GM04503 (cell line): ENCODE data around the gene SH3BP5.

Experiments
- DNase-seq: peaks from one replicate; pipeline ENCODE4 v3.0.0-alpha.2; 2012; ENCODE audit warnings: low read depth

SH3BP5 gene

DNA sequence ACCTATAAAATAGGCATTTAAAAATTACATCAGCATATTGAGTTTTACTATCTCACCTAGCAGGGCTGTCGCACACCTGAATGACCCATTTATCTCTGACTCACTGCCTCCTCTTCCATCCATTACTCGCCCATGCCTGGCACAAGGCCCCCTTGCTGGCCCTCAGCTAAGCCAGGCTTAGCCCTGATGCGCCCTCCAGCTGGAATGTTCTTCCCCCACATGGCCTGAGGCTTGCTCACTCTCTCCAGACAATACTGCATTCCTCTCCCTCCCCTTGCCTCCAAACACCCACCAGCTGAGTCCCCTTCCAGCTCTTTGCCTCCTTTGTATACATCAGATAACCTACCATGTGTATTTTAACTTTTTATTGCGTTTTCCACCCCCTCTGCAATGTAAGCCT lies 7.2 kb downstream of the SH3BP5 start:
- DNase-seq, result no peak

DNA sequence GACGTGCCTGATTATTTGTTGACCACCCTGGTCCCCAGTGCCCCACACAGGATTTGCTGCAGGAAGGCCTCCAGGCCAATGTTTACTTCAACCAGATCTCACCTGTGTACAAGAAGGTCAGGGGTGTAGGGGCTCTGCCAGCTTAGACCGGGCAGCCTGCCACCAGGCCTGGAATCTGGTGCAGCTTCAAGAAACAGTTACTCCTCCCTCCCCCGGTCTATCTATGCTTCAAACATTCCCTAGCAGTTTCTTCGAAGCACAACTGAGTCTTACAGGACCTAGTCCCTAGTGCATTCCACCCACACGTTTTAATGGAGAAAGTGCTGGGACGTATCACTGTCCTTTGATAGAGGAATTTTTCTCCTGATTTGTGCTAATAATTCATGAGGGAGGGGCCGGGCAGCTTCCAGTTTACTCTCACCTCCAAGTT lies 8.0 kb downstream of the SH3BP5 start:
- DNase-seq, result no peak

DNA sequence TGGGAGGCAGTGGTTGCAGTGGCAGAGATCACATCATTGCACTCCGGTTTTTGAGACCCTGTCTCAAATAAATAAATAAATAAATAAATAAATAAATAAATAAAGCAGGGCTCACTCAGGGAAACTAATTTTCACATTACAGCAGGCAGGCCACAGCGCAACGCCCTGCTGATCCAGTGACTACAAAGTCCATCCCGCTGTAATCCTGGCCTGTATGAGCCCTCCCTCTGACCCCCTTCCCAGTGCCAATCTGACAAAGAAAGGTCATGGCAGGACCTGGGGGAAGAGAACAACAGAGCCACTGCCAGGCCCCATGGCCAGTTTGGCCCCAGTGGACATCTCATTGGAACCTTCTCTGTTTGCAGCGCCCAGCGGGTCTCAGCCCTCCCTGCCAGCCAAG lies 9.3 kb downstream of the SH3BP5 start:
- no peak for DNase-seq

DNA sequence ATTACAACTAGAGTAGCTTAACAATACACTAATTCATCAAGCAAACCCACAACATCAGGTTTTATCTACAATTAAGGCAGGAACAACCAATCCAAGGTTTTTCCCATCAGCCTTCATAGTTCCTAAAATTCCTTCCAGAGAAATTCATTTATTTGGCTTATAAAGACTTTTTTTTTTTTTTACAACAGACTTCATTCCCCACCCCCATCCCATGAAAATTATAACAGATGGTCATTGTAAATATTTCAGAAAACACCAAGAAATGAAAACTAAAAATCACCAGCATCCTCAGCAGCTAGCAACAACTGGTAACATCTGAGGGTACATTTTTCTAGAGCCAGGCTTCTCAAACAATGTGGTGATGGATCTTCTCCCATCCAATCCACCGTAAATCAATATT lies 11.0 kb downstream of the SH3BP5 start:
- DNase-seq, result no peak

DNA sequence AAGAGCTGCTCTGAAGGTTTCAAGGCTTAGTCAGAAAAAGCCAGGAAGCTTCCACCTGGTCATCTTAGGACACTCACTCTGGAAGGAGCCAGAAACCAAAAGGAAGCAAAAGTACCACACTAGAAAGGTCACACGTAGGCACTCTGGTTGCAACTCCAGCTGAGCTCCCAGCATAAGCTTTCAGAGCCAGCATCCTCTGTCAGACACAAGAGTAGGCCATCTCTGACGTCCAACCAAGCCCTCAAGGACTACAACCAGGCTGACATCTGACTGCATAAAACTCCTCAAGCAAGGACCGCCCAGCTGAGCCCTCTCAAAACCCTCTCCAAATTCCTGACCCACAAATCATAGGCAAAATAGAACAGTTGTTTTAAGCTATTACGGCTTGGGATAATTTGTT lies 12.8 kb downstream of the SH3BP5 start:
- DNase-seq, result peak; percentile 50

DNA sequence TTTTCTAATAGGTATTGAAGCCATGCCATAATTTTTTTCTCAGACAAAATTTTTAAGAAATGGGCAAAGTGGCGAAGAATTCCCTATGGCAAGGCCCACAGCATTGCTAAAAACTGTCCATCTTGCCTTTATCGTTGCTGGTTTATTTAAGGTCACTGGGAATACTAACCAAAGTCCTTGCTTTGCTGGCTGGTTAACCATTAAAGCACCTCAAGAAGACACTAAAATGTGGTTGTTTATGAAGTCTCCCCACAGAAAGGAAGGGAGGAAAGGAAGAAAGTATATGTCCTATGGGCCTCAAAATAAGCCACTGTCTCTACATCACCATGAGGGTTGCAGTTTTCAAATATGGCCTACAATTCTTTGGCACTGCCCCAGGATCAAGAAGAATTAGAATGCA lies 13.2 kb downstream of the SH3BP5 start:
- DNase-seq, result no peak

DNA sequence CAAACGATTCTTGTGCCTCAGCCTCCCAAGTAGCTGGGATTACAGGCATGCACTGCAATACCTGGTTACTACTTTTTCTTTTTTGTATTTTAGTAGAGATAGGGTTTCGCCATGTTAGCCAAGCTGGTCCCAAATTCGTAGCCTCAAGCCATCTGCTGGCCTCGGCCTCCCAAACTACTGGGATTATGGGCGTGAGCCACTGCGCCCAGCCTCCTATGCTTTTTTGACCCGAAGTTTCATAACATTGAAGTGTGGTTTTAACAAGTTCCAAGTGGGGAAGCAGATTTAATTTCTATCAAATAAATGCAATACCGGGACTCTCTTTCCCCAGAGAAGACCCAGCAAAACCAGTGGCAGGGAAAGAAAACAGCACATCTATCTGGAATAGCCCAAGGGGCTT lies 13.7 kb downstream of the SH3BP5 start:
- DNase-seq, result no peak

DNA sequence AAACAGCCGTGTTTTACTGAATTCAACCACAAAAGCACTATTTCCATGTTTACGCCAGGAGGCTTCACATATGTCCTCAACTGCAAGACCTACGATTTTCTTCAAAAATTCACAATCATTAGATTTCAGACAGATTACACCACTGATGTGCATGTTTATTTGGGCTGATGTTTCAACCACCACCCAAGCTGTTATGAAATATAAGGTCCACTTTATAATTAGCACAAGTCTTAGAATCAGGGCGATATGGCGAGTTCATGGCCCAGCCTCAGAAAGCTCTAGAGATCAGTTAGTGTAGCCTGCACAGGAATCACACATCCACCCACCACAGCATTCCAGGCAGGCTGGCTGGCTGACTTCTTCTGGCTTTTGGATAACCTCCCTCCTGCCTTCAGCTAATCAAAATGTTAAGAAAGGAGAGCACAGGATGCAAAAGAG lies 15.4 kb downstream of the SH3BP5 start:
- DNase-seq, result peak; percentile 33

DNA sequence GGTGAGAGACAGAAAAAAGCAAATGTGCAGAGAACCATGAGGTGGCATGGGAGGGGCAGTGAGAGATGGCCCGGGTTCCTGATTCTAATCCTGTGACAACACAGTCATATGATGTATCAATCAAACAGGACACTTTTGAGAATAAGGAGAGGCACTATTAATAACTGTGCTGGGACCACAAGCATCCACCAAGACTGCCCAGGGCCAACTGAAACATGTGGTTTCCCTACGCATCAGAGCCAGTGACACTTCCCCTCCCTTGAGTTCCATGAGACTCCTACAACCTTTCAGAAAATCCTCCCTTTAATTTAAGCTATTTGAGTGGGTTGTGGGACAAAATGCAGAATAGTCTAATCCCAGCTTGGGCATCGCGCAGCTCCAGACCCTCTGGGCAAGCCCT lies 17.4 kb downstream of the SH3BP5 start:
- peak; percentile 59 for DNase-seq

DNA sequence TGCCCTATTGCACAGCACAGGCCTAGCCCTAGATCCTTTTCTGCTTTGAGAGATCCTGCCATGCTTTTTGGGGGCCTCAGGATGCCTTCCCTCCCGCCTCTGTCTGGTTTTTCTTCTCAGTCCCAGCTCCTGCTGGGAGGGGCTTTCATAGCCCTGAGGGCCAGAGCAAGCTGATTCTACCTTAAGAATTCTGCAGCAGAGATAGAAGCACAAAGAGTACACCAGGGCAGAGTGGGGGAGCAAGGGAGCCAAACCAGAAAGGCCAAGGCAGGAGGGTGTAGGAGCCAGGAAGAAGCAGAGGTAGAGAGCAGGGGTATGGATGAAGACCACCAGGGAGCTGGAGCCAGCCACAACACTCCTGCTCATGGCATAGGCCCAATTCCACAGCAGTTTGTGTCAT lies 18.1 kb downstream of the SH3BP5 start:
- no peak for DNase-seq

DNA sequence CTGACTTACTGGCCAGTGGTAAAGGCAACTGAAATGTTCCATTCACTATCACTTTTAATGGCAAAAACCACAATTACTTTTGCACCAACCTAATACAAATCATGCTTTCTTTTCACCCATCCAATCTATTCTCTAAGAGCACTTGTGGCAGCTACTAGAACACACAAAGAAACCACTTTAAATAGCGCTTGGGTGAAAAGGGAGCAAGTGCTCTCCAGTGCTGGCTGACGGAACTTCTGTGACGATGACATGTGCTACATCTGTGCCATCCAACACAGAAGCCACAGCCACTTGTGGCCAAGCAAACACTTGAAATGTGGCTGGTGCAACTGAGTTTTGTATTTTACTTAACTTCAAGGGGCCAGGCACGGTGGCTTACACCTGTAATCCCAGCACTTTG lies 18.9 kb downstream of the SH3BP5 start:
- no peak for DNase-seq

DNA sequence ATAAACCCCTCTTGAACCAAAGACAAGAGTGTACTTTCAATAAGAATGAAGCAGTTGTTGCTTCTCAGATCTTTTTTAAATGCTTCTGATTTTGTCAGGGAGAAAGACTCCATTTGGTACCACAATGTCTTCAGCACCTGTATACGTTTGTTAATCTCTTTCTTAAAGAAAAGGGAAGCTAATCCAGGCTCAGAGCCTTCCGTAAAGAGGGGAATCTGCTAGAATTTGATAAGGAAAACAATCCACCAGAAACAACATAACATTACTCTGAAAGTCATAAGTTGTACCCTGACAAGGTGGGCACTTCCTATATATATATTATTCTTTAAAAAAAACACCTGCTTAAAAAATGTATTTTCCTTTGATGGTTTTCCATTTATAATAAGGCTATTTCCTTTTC lies 19.8 kb downstream of the SH3BP5 start:
- DNase-seq, result no peak

DNA sequence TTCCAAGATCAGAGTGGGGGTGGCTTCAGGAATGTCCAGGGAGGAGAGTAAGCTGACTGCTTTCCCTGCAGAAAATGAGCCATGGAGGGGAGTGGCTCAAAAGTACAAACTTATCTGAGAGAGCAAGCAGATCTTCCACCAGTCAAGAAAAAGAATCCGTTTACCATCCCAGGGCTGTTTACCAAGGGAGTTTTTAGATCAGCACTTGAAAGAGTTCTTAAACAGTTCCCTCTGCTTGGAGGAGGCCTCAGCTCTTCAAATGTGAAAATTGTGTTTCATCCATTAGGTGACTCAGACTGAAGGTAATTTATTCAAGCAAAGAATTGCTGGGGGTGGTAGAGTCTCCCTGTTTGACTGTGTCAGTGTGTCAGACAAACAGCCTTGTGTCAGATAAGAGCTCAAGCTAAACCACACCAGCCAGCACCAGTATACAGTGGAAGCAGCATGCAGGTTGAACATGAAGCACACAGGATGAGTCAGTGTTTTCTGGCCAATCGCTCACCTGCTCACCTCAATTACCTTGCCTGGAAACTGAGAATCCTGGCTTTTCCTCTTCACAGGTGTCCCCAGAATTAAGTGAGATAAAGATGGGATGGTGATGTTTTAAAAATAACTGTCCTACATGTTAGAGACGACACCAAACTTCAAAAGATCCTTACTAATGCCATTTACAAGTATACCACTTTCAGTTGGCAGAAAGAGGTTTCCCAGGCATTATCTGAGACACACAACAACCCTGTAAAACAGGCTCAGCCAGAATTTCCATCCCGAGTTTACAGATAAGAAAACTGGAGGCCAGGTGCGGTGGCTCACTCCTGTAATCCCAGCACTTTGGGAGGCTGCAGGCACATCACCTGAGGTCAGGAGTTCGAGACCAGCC lies 21.7 kb downstream of the SH3BP5 start:
- no peak for DNase-seq

DNA sequence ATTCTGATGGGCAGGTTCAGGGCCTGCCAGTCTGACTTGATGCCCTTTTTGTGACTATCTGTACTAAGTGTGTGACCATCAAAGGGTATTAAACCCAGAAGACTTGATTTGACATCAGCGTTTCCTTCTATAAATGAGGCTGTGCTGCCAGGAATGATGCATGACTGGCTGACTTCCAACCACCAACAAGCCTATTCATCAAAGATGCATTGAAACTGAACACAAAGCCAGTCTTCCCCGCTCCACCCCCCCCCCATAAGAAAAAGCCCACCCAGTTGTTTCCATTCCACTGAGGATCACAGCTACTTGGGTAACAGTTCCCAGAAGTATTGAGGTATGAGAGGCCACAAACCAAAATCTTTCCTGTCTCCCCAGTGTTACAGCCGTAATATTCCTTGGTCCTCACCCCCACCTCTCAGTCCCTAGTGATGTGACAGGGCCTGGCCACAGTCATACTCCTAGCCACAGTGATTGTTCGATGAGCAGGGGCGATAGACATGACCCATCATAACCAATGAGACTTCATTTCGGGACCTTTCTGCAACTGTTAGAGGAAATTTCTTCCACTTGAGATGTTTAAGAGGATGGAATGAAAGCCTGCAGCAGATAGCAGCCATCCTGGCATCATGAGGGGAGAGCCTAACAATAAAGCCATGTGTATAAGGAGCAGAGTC lies 22.6 kb downstream of the SH3BP5 start:
- DNase-seq, result no peak

DNA sequence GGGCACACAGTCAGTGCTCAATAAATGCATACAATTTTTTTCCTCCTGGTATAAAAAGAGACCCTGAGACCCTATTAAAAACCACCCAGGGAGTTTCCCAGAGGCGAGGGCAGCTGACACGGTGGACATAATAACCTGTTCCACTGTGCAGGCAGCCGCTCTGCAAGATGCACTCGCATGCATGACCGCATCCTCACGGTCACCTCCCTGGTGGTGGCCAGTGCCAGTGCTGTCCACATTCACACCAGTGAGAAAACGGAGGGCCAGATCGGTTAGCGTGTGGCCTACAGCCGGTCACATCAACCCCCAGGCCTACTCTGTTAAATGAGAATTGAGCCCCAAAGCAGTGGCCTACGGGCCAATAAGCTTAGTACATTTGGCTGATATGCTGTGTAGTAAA lies 24.8 kb downstream of the SH3BP5 start:
- DNase-seq, result no peak

DNA sequence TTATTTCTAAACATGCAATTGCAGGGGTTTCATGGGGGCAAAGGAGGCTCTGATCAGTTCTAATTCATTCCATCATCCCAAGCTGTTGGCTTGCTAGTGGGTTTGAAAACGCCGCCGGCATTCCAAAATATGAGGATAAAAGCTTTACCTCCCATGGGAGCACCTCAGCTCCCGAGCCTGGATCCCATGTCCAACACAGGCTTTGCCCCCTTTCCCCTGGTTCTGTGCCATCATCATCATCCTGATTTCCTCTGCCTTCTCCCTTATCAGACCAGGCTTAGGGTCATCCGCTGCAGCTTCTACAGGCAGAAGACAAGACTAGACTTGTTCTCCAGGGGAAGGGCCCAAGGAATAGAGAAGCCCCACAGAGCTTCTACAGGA lies 25.4 kb downstream of the SH3BP5 start:
- DNase-seq, result no peak

DNA sequence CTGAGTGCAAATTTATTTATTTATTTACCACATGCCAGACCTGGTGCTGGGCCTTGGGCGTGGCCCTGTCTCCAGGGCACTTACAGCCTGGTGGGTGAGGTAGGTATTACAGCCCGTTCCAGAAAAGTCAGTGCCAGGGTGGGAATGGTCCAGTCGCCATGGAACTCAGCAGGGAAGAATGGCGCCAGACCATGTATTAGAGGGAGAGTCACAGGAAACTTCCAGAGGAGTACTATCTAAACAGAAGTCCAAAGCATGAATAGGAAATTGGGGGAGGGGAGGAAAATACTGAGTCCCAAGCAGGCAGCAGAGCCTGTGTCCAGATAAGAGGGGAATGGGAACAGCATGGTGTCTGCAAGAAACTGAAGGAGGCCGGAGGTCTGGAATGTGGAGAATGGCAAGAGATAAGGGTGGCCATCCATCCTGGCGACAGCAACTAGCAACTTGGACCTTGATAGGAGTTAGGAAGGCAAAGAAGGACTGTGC lies 27.0 kb downstream of the SH3BP5 start:
- DNase-seq, result no peak

DNA sequence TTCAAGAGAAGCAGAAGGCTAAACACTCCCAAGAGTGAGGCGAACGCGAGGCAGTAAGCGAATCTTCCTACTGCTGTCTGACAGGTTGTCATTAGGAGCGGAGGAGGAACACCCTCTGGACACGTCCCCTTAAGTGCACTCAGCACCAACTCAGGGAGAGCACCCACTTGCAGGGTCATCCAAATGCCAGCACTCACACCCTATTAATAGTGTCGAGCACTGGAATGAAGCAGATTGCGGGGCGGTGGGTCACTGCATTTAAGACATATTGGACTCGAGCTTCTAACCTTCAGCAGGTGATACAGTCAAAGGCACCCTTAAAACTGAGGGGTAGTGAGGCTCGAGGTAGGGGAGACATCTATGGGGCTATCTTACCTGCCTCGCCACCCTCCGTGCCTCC lies 28.7 kb downstream of the SH3BP5 start:
- DNase-seq, result no peak

DNA sequence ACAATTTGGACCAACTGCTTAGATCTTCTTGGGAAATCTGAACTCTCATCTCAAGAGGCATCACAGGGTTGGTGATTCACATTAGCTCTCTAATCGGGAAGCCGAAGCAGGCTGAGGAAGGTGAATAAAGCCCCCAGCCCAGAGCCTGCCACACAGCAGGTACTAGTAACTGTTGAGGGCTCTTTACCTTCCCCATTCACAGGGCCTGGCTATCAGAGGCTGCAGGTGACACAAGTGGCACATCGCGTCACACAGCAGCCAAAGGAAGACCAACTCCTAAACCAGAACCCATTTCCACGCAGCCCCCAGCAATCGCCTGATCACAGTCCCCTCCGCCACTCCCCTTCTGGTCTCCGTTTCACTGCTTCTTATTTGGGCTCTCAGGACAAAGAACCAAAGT lies 29.2 kb downstream of the SH3BP5 start:
- no peak for DNase-seq

DNA sequence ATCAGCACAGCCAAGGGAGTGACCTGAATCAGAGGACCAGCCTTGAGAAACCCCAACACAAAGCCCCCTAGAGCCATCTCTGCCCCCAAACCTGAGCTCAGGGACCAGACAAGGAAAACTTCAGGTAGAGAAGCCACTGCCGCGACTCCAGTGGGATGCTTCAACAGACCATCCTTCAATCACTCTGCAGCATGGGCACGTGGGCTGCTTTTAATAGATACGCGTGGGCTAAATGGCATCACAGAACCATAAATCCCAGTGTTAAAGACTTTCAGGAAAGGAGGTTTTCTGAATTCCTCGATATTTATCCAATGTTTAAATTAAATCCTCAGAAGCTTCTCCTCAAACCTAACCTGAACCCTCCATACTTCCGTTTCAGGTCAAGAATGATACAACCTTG lies 30.6 kb downstream of the SH3BP5 start:
- DNase-seq, result no peak

DNA sequence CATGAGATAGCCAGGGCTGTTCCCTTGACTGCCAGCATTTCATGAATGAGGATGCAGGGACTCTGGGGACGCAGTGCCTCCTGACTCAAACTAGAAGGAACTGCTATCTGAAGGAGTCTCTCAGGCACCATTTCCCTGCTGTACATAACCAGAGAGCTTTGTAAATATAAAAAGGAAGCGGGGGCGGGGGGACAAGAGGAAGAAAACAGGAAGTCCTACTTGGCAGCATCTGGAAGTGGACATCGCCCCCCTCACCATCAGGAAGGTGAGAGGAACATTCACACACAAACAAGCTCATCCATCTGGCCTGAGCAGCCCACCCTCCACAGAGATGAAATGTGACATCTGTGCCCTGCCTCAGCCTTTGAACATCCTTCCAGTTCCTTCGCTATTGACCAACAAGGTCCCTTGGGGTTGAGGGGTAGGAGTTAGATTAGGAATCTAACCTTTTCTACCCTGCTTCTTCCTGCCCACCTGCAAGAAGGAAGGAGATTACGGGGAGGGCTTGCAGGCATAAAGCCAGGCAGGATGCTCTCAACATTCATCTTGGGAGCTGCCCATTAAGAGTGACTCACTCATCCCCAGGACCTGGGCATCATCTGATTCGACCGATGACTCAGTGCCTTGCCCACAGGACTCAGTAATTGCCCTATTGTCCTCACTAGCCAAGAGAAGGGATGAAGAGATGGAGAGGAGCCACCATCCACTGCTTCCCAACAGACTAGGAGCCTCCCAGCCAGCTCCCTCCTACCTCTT lies 31.9 kb downstream of the SH3BP5 start:
- DNase-seq, result peak; percentile 44

DNA sequence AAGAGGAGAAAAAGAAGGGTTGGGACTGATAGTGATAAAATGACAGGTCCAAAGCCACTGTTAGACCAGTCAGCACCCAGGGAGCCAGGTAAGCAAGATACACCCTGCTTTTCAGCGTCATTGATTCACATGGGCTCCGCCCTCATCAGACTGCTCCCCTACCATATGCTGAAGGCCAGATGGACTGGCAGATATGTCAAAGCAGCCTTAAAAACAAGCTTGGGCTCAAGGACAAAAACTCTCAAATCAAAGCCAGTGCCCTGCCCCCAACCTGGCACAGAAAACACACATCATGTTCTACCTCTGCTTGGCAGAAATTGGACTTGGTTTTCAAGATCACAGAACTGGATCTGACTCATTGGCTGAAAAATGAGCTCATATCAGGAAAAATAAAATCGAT lies 33.4 kb downstream of the SH3BP5 start:
- no peak for DNase-seq

DNA sequence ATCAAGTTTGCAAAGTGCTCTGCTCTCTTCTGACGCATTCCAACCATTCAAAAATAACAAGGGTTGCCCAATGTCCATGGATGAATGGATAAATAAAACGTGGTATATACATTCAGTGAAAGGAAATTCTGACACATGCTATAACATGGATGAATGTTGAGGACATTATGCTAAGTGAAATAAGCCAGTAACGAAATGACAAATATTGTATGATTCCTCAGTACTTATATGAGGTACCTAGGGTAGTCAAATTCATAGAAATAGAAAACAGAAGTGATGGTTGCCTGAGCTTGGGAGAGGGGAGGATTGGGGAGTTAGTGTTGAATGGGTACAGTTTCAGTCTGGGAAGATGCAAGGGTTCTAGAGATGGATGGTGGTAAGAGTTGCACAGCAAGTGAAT lies 33.9 kb downstream of the SH3BP5 start:
- DNase-seq, result no peak
